ENCODE measurements around the gene LBP. TPM values are rescaled to one million over a fixed set of nuclear protein-coding genes. Genes with fewer than 3 reads are reported as not detected.

The LBP gene
- total RNA-seq, 1 experiment from 2014 or later = 0.37 TPM

GRCh38 chr20:38302786-38303185 lies 43.5 kb upstream of the LBP start:
- Mint-ChIP-seq H3K27me3 (ENCODE audit: low read depth) (no peaks in the 10 kb centered on the region), H3K9me3 (no peaks in the 10 kb centered on the region), H3K4me3 (no peak overlapping the region), H3K4me1 (peaks cover 11% of the 10 kb centered on the region), H3K36me3 (no peaks in the 10 kb centered on the region), H3K27ac (no peak overlapping the region)
- ChIA-PET CTCF (interaction anchor here (0.8 to 1.4 kb wide), 2 partner anchors 43 to 50 kb away, joined by 3 to 4 read pairs; no protein-coding TSS in a partner anchor), POLR2A (no interaction called here)
- no peak for ATAC-seq
- TF ChIP-seq IRF2 (CRISPR knock-in tag; IDR thresholded peaks at IDR 0.05; ENCODE audit: borderline replicate concordance, low read depth) (no peak), RORB (CRISPR knock-in tag; IDR thresholded peaks at IDR 0.05) (no peak), NFE2L1 (CRISPR knock-in tag; IDR thresholded peaks at IDR 0.05) (no peak), ZNF423 (CRISPR knock-in tag; IDR thresholded peaks at IDR 0.05) (no peak), ARID4B (CRISPR knock-in tag; IDR thresholded peaks at IDR 0.05; ENCODE audit: borderline replicate concordance) (no peak), AR (CRISPR knock-in tag; IDR thresholded peaks at IDR 0.05) (no peak), ZNF512 (CRISPR knock-in tag; IDR thresholded peaks at IDR 0.05; ENCODE audit: borderline replicate concordance) (no peak), TCF7 (CRISPR knock-in tag; IDR thresholded peaks at IDR 0.05; ENCODE audit: low read depth) (no peak), SOX15 (CRISPR knock-in tag; IDR thresholded peaks at IDR 0.05) (no peak), CTCF (IDR thresholded peaks at IDR 0.05) (no peak)
- DNase-seq (ENCODE audit: low spot score) = peak; percentile 42

GRCh38 chr20:38303908-38304379 lies 42.3 kb upstream of the LBP start, which contains the start of gene BPI:
Gene BPI (plus strand): TSS chr20:38304156. CDS start chr20:38304224, 68 bp downstream.
- ChIA-PET CTCF (interaction anchor here (1.3 to 1.7 kb wide), 5 partner anchors 13 to 231 kb away, joined by 4 to 10 read pairs (median 8); no protein-coding TSS in a partner anchor), POLR2A (no interaction called here)
- Mint-ChIP-seq H3K4me3 (no peak within 1 kb of the TSS), H3K4me1 (peaks cover 11% of the 10 kb centered on the region), H3K27ac (no peak within 1 kb of the TSS), H3K9me3 (peaks cover 2% of the 10 kb centered on the region; the same call in 1 of the 2 replicates), H3K27me3 (ENCODE audit: low read depth) (no peaks in the 10 kb centered on the region), H3K36me3 (no peaks in the 10 kb centered on the region)
- DNase-seq (ENCODE audit: low spot score) (no peak), ATAC-seq (no peak)
- TF ChIP-seq FOXP1 (CRISPR knock-in tag; IDR thresholded peaks at IDR 0.05; ENCODE audit: borderline replicate concordance) (no peak), ATF1 (CRISPR knock-in tag; IDR thresholded peaks at IDR 0.05) (no peak), AR (CRISPR knock-in tag; IDR thresholded peaks at IDR 0.05) (no peak), SMAD3 (CRISPR knock-in tag; IDR thresholded peaks at IDR 0.05; ENCODE audit: borderline replicate concordance) (no peak), ZNF416 (CRISPR knock-in tag; IDR thresholded peaks at IDR 0.05) (no peak), HMGA2 (CRISPR knock-in tag; IDR thresholded peaks at IDR 0.05) (no peak), IRF1 (CRISPR knock-in tag; IDR thresholded peaks at IDR 0.05) (no peak), ZNF512 (CRISPR knock-in tag; IDR thresholded peaks at IDR 0.05; ENCODE audit: borderline replicate concordance) (no peak)

Measured in WTC11 (cell line).